SK-N-SH (cell line): ENCODE results near the gene HLA-DPA1.

Experiments used
- CTCF ChIP-seq: fragments of 200-600 bp; sonication (generic); IDR thresholded peaks from 2 replicates; pipeline ENCODE4 v1.6.1; 2017; ENCODE audit warnings: antibody characterized with exemption, mild to moderate bottlenecking, moderate library complexity
- EZH2phosphoT487 ChIP-seq: fragments of 200-600 bp; sonication (generic); IDR thresholded peaks from 2 replicates; pipeline ENCODE4 v1.6.1; 2017; ENCODE audit warnings: low read depth, mixed run types, mild to moderate bottlenecking, antibody characterized with exemption, moderate library complexity, borderline replicate concordance
- GABPA ChIP-seq: IDR thresholded peaks from 2 replicates; pipeline ENCODE4 v1.4.0; 2012; ENCODE audit warnings: low read depth, mild to moderate bottlenecking
- MEF2A ChIP-seq: IDR thresholded peaks from 2 replicates; pipeline ENCODE4 v1.4.0; 2012; ENCODE audit warnings: low read depth, borderline replicate concordance
- POLR2AphosphoS5 ChIP-seq: IDR thresholded peaks from 2 replicates; pipeline ENCODE4 v1.6.1; 2012; ENCODE audit warnings: low read depth, low read length
- RAD21 ChIP-seq: IDR thresholded peaks from 2 replicates; pipeline ENCODE4 v1.6.1; 2012; ENCODE audit warnings: mild to moderate bottlenecking, low read length
- REST ChIP-seq: IDR thresholded peaks from 2 replicates; pipeline ENCODE4 v1.6.1; 2012; ENCODE audit warnings: mild to moderate bottlenecking, low read depth, low read length, moderate library complexity
- TCF12 ChIP-seq: IDR thresholded peaks from 2 replicates; pipeline ENCODE4 v1.4.0; 2012
- USF1 ChIP-seq: IDR thresholded peaks from 2 replicates; pipeline ENCODE4 v1.4.0; 2012; ENCODE audit warnings: low read depth, borderline replicate concordance

GRCh38 chr6:33019372-33019771 is 54.1 kb downstream of the HLA-DPA1 start:
- no peak for TF ChIP-seq CTCF
- TF ChIP-seq POLR2AphosphoS5, result no peak
- no peak for TF ChIP-seq RAD21
- TF ChIP-seq EZH2phosphoT487, result no peak
- TF ChIP-seq USF1, result no peak
- no peak for TF ChIP-seq TCF12
- no peak for TF ChIP-seq MEF2A
- no peak for TF ChIP-seq GABPA
- TF ChIP-seq REST, result no peak
